HTR-8/SVneo (cell line): ENCODE data around the gene TLCD3B.
A peak's percentile ranks its signal among the peaks of the same experiment; 100 is the strongest.

Source experiments
- DNase-seq: peaks from one replicate; pipeline ENCODE4 v3.0.0; 2011; ENCODE audit warnings: low spot score, mixed read lengths; ENCODE audit not compliant: insufficient read length
- FAIRE-seq: peaks from 2 replicates; lab custom pipeline; 2011; peaks lifted over from hg19 to GRCh38; lab: Jason Lieb, UNC

The TLCD3B gene

GRCh38 chr16:30009085-30009862 lies 21.8 kb downstream of the TLCD3B start:
- FAIRE-seq (no peak), DNase-seq (no peak)

- no peak for DNase-seq
- FAIRE-seq: no peak
Measured at GRCh38 chr16:30007378-30007895, 23.6 kb downstream of the TLCD3B start.

- FAIRE-seq (no peak), DNase-seq (no peak)
Measured at GRCh38 chr16:30006659-30007377, 24.3 kb downstream of the TLCD3B start.

GRCh38 chr16:30006095-30006473 lies 25.0 kb downstream of the TLCD3B start:
- no peak for FAIRE-seq
- DNase-seq: no peak

- FAIRE-seq (no peak), DNase-seq (peak; percentile 64)
Measured at GRCh38 chr16:30005341-30006094, 25.6 kb downstream of the TLCD3B start.

- DNase-seq (no peak), FAIRE-seq (no peak)
Measured at GRCh38 chr16:30004811-30005242, 26.2 kb downstream of the TLCD3B start.

- DNase-seq (no peak), FAIRE-seq (no peak)
Measured at GRCh38 chr16:30004424-30004776, 26.7 kb downstream of the TLCD3B start.

GRCh38 chr16:30003670-30004423 lies 27.2 kb downstream of the TLCD3B start:
- FAIRE-seq (no peak), DNase-seq (no peak)

GRCh38 chr16:30002614-30003346 lies 28.3 kb downstream of the TLCD3B start:
- no peak for DNase-seq
- FAIRE-seq: no peak

GRCh38 chr16:30000735-30001631 lies 30.1 kb downstream of the TLCD3B start:
- no peak for FAIRE-seq
- no peak for DNase-seq

- DNase-seq (no peak), FAIRE-seq (no peak)
Measured at GRCh38 chr16:29999605-30000004, 31.5 kb downstream of the TLCD3B start.

- FAIRE-seq: no peak
Measured at GRCh38 chr16:29996766-29997250, 34.3 kb downstream of the TLCD3B start.

GRCh38 chr16:29995911-29996765 lies 34.9 kb downstream of the TLCD3B start, which contains the start of gene INO80E:
Gene INO80E (plus strand): TSS chr16:29996241. CDS start chr16:29996311, 70 bp downstream.
- FAIRE-seq: peak; percentile 82
- peak; percentile 99 for DNase-seq

More at GRCh38 chr16:29996766-29997250, 34.3 kb downstream of the TLCD3B start:
- DNase-seq: no peak

GRCh38 chr16:29995324-29995910 lies 35.7 kb downstream of the TLCD3B start, which contains the start of gene HIRIP3:
Gene HIRIP3 (minus strand): TSS chr16:29995617. CDS start chr16:29995605, 12 bp downstream.
- DNase-seq: peak; percentile 89

GRCh38 chr16:29994600-29995323 lies 36.3 kb downstream of the TLCD3B start:
- no peak for FAIRE-seq
- DNase-seq: no peak

More at GRCh38 chr16:29995324-29995910, 35.7 kb downstream of the TLCD3B start, which contains the start of gene HIRIP3:
- FAIRE-seq: no peak
